ENCODE measurements around the gene EVI5L.

The EVI5L gene

DNA sequence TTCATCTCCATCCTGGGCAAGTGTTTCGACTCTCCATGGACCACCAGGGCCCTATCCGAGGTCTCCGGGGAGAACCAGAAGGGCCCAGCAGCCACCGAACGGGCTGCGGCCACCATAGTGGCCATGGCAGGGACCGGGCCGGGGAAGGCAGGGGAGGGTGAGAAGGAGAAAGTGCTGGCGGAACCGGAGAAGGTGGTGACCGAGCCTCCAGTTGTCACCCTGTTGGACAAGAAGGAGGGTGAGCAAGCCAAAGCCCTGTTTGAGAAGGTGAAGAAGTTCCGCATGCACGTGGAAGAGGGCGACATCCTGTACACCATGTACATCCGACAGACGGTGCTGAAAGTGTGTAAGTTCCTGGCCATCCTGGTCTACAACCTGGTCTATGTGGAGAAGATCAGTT, 68.9 kb downstream of the EVI5L start:
- Histone ChIP-seq H3K4me2 (ENCODE audit: low read length) (no peak overlapping the region), H3K9me2 (replicated peaks; ENCODE audit: control insufficient read depth, low read length) (no peaks in the 10 kb centered on the region), H3K36me3 (ENCODE audit: control insufficient read depth, low read length) (no peaks in the 10 kb centered on the region), H3K4me3 (ENCODE audit: low read length) (no peak overlapping the region), H3K27ac (ENCODE audit: low read depth, low read length) (no peak overlapping the region), H3K79me2 (ENCODE audit: control insufficient read depth, low read length) (peaks cover 8% of the 10 kb centered on the region), H3F3A (ENCODE audit: control insufficient read depth, insufficient read depth) (no peaks in the 10 kb centered on the region), H3K4me1 (ENCODE audit: control insufficient read depth, low read length) (peaks cover 10% of the 10 kb centered on the region), H3K27me3 (ENCODE audit: control insufficient read depth, low read length) (no peaks in the 10 kb centered on the region), H3K9me3 (ENCODE audit: control insufficient read depth, insufficient read depth, low read length) (no peaks in the 10 kb centered on the region), H4K20me1 (ENCODE audit: control insufficient read depth, insufficient read depth, low read depth, low read length) (no peaks in the 10 kb centered on the region)
- TF ChIP-seq EZH2phosphoT487 (IDR thresholded peaks at IDR 0.05; ENCODE audit: borderline replicate concordance, low read length) = no peak
- TF ChIP-seq, protein P1, sequence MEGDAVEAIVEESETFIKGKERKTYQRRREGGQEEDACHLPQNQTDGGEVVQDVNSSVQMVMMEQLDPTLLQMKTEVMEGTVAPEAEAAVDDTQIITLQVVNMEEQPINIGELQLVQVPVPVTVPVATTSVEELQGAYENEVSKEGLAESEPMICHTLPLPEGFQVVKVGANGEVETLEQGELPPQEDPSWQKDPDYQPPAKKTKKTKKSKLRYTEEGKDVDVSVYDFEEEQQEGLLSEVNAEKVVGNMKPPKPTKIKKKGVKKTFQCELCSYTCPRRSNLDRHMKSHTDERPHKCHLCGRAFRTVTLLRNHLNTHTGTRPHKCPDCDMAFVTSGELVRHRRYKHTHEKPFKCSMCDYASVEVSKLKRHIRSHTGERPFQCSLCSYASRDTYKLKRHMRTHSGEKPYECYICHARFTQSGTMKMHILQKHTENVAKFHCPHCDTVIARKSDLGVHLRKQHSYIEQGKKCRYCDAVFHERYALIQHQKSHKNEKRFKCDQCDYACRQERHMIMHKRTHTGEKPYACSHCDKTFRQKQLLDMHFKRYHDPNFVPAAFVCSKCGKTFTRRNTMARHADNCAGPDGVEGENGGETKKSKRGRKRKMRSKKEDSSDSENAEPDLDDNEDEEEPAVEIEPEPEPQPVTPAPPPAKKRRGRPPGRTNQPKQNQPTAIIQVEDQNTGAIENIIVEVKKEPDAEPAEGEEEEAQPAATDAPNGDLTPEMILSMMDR (IDR thresholded peaks at IDR 0.05; ENCODE audit: low read depth, low read length, poor library complexity, severe bottlenecking) = no peak

DNA sequence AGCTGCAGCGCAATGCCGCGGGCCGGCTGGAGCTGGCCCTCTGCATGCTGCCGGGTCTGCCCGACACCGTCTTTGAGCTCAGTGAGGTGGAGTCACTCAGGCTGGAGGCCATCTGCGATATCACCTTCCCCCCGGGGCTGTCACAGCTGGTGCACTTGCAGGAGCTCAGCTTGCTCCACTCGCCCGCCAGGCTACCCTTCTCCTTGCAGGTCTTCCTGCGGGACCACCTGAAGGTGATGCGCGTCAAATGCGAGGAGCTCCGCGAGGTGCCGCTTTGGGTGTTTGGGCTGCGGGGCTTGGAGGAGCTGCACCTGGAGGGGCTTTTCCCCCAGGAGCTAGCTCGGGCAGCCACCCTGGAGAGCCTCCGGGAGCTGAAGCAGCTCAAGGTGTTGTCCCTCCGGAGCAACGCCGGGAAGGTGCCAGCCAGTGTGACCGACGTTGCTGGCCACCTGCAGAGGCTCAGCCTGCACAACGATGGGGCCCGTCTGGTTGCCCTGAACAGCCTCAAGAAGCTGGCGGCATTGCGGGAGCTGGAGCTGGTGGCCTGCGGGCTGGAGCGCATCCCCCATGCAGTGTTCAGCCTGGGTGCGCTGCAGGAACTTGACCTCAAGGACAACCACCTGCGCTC, 69.8 kb downstream of the EVI5L start:
- TF ChIP-seq EZH2phosphoT487 (IDR thresholded peaks at IDR 0.05; ENCODE audit: borderline replicate concordance, low read length) = no peak
- TF ChIP-seq, protein P1 (IDR thresholded peaks at IDR 0.05; ENCODE audit: low read depth, low read length, poor library complexity, severe bottlenecking) = no peak

DNA sequence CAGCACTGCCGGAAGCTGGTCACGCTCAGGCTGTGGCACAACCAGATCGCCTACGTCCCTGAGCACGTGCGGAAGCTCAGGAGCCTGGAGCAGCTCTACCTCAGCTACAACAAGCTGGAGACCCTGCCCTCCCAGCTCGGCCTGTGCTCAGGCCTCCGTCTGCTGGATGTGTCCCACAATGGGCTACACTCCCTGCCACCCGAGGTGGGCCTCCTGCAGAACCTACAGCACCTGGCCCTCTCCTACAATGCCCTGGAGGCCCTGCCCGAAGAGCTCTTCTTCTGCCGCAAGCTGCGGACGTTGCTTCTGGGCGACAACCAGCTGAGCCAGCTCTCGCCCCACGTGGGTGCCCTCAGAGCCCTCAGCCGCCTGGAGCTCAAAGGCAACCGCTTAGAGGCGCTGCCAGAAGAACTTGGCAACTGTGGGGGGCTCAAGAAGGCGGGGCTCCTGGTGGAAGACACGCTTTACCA, 70.4 kb downstream of the EVI5L start:
- H3K27me3 ChIP-seq (ENCODE audit: control insufficient read depth, low read length) = no peaks in the 10 kb centered on the region
- no peaks in the 10 kb centered on the region for H3K9me3 ChIP-seq (ENCODE audit: control insufficient read depth, insufficient read depth, low read length)
- TF ChIP-seq, protein P1 (IDR thresholded peaks at IDR 0.05; ENCODE audit: low read depth, low read length, poor library complexity, severe bottlenecking) = no peak
- no peak for TF ChIP-seq EZH2phosphoT487 (IDR thresholded peaks at IDR 0.05; ENCODE audit: borderline replicate concordance, low read length)
- no peaks in the 10 kb centered on the region for H3K9me2 ChIP-seq (replicated peaks; ENCODE audit: control insufficient read depth, low read length)
- no peak overlapping the region for H3K4me3 ChIP-seq (ENCODE audit: low read length)
- H3K4me2 ChIP-seq (ENCODE audit: low read length) = no peak overlapping the region
- H3K27ac ChIP-seq (ENCODE audit: low read depth, low read length) = no peak overlapping the region
- H4K20me1 ChIP-seq (ENCODE audit: control insufficient read depth, insufficient read depth, low read depth, low read length) = peaks cover 10% of the 10 kb centered on the region
- peaks cover 13% of the 10 kb centered on the region; the same call in 1 of the 2 replicates for H3K36me3 ChIP-seq (ENCODE audit: control insufficient read depth, low read length)
- peaks cover 18% of the 10 kb centered on the region for H3K4me1 ChIP-seq (ENCODE audit: control insufficient read depth, low read length)
- peaks cover 23% of the 10 kb centered on the region for H3K79me2 ChIP-seq (ENCODE audit: control insufficient read depth, low read length)
- no peaks in the 10 kb centered on the region for H3F3A ChIP-seq (ENCODE audit: control insufficient read depth, insufficient read depth)

More for the DNA sequence above, 69.8 kb downstream of the EVI5L start:
- H3K4me3 ChIP-seq (ENCODE audit: low read length) = no peak overlapping the region
- peaks cover 5% of the 10 kb centered on the region; the same call in 1 of the 2 replicates for H4K20me1 ChIP-seq (ENCODE audit: control insufficient read depth, insufficient read depth, low read depth, low read length)
- H3K9me3 ChIP-seq (ENCODE audit: control insufficient read depth, insufficient read depth, low read length) = no peaks in the 10 kb centered on the region
- H3K79me2 ChIP-seq (ENCODE audit: control insufficient read depth, low read length) = peaks cover 17% of the 10 kb centered on the region
- H3K4me1 ChIP-seq (ENCODE audit: control insufficient read depth, low read length) = peaks cover 12% of the 10 kb centered on the region
- H3F3A ChIP-seq (ENCODE audit: control insufficient read depth, insufficient read depth) = no peaks in the 10 kb centered on the region
- H3K27me3 ChIP-seq (ENCODE audit: control insufficient read depth, low read length) = no peaks in the 10 kb centered on the region
- no peak overlapping the region for H3K4me2 ChIP-seq (ENCODE audit: low read length)
- no peak overlapping the region for H3K27ac ChIP-seq (ENCODE audit: low read depth, low read length)
- H3K9me2 ChIP-seq (replicated peaks; ENCODE audit: control insufficient read depth, low read length) = no peaks in the 10 kb centered on the region
- H3K36me3 ChIP-seq (ENCODE audit: control insufficient read depth, low read length) = peaks cover 8% of the 10 kb centered on the region; the same call in 1 of the 2 replicates
